Mesothelial cell of epicardium (in vitro differentiated cells): ENCODE measurements around the gene ADRA1B. TPM values are rescaled to one million over a fixed set of nuclear protein-coding genes. Genes with fewer than 3 reads are reported as not detected.
A peak's percentile ranks its signal among the peaks of the same experiment; 100 is the strongest.

ENCODE experiments used
- DNase-seq, 2 experiments: peaks; one replicate each; pipeline ENCODE4 v3.0.0; 2021; ENCODE audit warnings: low spot score in 2 of 2; ENCODE audit not compliant: unreplicated experiment in 2 of 2
- H3K27ac Mint-ChIP-seq: 2 replicates; pipeline ENCODE4 v1.8.0; 2021; ENCODE audit warnings: mixed read lengths
- H3K27me3 Mint-ChIP-seq: 2 replicates; pipeline ENCODE4 v1.8.0; 2021; ENCODE audit warnings: low read depth, mixed read lengths
- H3K36me3 Mint-ChIP-seq: 2 replicates; pipeline ENCODE4 v1.8.0; 2021; ENCODE audit warnings: mixed read lengths
- H3K4me1 Mint-ChIP-seq: 2 replicates; pipeline ENCODE4 v1.8.0; 2021; ENCODE audit warnings: mixed read lengths
- H3K4me3 Mint-ChIP-seq: 2 replicates; pipeline ENCODE4 v1.8.0; 2021; ENCODE audit warnings: mild to moderate bottlenecking, moderate library complexity, mixed read lengths
- H3K9me3 Mint-ChIP-seq: 2 replicates; pipeline ENCODE4 v1.8.0; 2021; ENCODE audit warnings: mixed read lengths
- total RNA-seq: library from RNA; stranded (reverse); gene quantifications from 3 replicates; pipeline ENCODE4 v1.2.1, GENCODE V29; 2021
- TF ChIP-seq, protein P1 (sequence below): fragments of 200-600 bp; sonication (generic); IDR thresholded peaks from one replicate; pipeline ENCODE4 v1.5.0; 2021; ENCODE audit warnings: antibody characterized with exemption; ENCODE audit not compliant: unreplicated experiment

The ADRA1B gene
- total RNA-seq, 1 donor from 2014 or later, result 2.5 TPM

DNA sequence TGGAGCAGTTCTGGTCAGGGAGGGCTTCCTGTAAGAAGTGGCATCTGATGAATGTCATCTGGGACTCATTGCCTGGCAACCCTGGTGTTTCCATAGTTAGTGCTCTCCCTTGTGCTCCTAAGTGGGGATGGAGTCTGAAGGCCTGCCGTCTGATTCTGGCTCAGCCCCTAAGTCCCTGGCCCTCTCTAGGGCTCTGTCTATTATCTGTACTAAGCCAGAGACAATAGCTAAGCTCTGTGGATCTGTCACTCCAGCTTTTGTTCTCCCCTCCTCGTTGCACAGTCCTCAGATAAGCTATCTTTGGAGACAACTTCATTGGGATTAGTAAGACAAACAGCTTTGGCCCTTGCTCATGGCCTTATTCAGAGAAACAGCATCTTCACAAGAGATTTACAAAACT, 62.1 kb downstream of the ADRA1B start:
- Mint-ChIP-seq H3K27me3 (peaks cover 64% of the 10 kb centered on the region), H3K27ac (no peak overlapping the region), H3K4me3 (no peak overlapping the region), H3K4me1 (no peaks in the 10 kb centered on the region), H3K36me3 (no peaks in the 10 kb centered on the region), H3K9me3 (no peaks in the 10 kb centered on the region)
- TF ChIP-seq, protein P1, sequence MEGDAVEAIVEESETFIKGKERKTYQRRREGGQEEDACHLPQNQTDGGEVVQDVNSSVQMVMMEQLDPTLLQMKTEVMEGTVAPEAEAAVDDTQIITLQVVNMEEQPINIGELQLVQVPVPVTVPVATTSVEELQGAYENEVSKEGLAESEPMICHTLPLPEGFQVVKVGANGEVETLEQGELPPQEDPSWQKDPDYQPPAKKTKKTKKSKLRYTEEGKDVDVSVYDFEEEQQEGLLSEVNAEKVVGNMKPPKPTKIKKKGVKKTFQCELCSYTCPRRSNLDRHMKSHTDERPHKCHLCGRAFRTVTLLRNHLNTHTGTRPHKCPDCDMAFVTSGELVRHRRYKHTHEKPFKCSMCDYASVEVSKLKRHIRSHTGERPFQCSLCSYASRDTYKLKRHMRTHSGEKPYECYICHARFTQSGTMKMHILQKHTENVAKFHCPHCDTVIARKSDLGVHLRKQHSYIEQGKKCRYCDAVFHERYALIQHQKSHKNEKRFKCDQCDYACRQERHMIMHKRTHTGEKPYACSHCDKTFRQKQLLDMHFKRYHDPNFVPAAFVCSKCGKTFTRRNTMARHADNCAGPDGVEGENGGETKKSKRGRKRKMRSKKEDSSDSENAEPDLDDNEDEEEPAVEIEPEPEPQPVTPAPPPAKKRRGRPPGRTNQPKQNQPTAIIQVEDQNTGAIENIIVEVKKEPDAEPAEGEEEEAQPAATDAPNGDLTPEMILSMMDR, result no peak
- DNase-seq, result no peak

DNA sequence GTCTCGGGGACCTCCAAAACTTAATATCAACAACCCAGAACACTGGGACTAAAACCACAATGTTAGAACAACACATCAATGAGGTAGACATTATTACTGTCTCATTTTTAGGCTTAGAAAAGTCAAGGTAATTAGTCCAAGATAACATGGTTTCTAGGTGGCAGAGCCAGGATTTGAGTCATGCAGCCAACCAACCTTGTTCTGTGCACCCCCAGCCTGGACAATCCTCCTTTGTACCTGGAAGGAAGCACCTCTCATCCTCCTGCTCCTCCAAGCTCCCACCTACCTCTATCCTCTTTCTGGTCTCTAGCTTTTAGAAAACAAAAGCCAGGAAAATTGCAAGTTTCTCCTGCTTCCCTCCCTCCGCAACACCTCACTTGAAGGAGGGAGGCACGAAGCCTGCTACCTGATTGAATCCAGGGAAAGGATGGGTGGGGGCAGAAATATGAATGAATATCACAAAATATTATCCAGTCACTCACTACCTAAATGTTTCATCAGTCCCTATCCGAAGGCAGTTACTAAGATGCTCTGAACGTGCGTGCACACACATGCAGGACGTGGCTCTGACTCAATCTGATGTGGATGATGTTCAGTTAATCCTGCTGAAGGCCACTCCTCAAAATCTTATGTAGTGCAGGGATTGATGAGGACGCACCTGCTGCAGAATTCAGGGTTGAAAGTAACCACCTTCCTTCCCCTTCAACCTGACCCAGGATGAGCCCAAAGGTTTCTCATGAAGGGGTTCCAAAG, 66.3 kb downstream of the ADRA1B start:
- Mint-ChIP-seq H3K4me1 (no peaks in the 10 kb centered on the region), H3K27me3 (peaks cover 82% of the 10 kb centered on the region), H3K27ac (no peak overlapping the region), H3K36me3 (no peaks in the 10 kb centered on the region), H3K9me3 (no peaks in the 10 kb centered on the region), H3K4me3 (no peak overlapping the region)
- DNase-seq, result no peak
- TF ChIP-seq, protein P1, result no peak

DNA sequence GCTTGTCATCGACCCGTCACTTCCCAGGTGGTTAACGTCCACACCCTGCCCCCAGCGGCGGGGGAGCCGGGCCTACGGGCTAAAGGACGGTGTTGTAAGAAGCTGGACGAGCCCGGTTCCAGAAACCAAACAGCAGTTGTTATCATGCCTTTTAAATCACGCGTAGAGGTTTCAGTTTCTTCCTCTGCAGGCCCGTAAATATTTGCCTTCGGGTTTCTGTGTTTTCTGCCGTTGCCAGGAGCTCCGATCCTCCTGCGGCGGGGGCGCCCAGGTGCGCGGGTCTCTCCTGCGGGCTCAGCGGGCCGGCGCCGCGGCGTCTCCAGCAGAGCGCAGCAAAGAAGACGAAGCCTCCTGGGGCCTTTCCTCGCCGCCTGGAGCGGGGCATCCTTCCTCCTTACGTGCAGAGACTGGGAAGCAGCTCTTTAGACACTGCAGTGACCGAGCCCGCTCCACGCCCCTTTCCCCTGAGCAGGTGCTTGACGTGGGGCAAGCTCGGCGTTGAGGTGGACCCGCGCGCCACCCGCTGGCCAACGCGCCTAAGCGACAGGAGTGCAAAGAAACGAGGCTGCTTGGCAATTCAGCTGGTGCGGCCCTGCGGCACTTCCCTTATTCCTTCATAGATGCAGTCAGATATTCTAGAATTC, 70.9 kb downstream of the ADRA1B start:
- peaks cover 78% of the 10 kb centered on the region for H3K27me3 Mint-ChIP-seq
- peak; percentile 61 to 84 for DNase-seq
- H3K9me3 Mint-ChIP-seq, result peaks cover 6% of the 10 kb centered on the region
- H3K27ac Mint-ChIP-seq, result peak overlapping the region; percentile 32
- TF ChIP-seq, protein P1, result peak; percentile 62
- H3K4me3 Mint-ChIP-seq, result peak overlapping the region; percentile 57
- H3K36me3 Mint-ChIP-seq, result no peaks in the 10 kb centered on the region
- H3K4me1 Mint-ChIP-seq, result no peaks in the 10 kb centered on the region

DNA sequence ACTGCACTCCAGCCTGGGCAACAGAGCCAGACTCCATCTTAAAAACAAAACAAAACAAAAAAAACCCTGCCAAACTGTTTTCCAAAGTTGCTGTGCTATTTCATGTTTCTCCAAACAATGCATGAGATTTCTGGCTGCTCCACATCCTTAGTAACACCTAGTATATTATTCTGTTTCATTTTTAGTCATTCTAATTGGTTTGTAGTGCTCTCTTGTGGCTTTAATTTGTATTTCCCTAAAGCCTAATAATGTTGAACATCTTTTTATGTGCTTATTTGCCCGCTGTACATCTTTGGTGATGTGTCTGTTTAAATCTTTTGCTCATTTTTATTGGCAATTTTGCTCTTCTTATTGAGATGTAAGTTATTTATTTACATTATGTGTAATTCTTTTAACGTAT, 74.2 kb downstream of the ADRA1B start:
- TF ChIP-seq, protein P1, result no peak
- Mint-ChIP-seq H3K4me1 (no peaks in the 10 kb centered on the region), H3K36me3 (no peaks in the 10 kb centered on the region), H3K27me3 (peaks cover 49% of the 10 kb centered on the region), H3K27ac (no peak overlapping the region), H3K4me3 (no peak overlapping the region), H3K9me3 (peaks cover 14% of the 10 kb centered on the region)
- DNase-seq, result no peak

DNA sequence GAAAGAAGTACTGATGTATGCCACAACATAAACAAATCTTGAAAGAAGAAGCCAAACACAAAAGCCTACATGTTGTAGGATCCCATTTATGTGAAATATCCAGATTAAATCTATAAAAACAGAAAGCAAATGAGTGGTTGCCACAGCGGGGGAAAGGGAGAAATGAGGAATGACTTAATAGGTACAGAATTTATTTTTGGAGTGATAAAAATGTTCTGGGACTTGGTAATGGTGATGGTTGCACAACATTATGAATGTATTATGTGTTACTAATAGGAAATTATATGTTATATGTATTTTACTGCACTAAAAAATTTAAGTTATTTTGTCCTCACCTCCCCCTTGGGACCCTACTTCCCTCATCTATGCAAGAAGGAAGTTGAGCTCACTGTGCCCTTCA, 76.3 kb downstream of the ADRA1B start:
- no peak for DNase-seq
- Mint-ChIP-seq H3K27me3 (peaks cover 29% of the 10 kb centered on the region), H3K4me1 (no peaks in the 10 kb centered on the region), H3K36me3 (no peaks in the 10 kb centered on the region), H3K4me3 (no peak overlapping the region), H3K27ac (no peak overlapping the region), H3K9me3 (peaks cover 14% of the 10 kb centered on the region)
- TF ChIP-seq, protein P1, result no peak
